ENCODE data around the gene ASB7. TPM values are rescaled to one million over a fixed set of nuclear protein-coding genes. Genes with fewer than 3 reads are reported as not detected.

Gene ASB7
- total and polyA plus RNA-seq, 2 experiments from 2014 or later = 10.3 to 17.5 TPM

- H3K4me3 ChIP-seq = no peak overlapping the region
- H4K20me1 ChIP-seq (ENCODE audit: insufficient read depth, poor library complexity, severe bottlenecking) = no peaks in the 10 kb centered on the region
- H3K9me3 ChIP-seq (ENCODE audit: low read depth) = no peaks in the 10 kb centered on the region
- no peaks in the 10 kb centered on the region for H3K36me3 ChIP-seq (replicated peaks; ENCODE audit: insufficient read depth, low read depth)
- H3K4me1 ChIP-seq (ENCODE audit: insufficient read depth) = no peaks in the 10 kb centered on the region
- H3K4me2 ChIP-seq = no peak overlapping the region
- no peaks in the 10 kb centered on the region for H3K27me3 ChIP-seq
- H3K9me2 ChIP-seq (replicated peaks; ENCODE audit: insufficient read depth) = no peaks in the 10 kb centered on the region
- H3K27ac ChIP-seq = no peak overlapping the region
- DNase-seq (ENCODE audit: low spot score) = no peak
- peaks cover 53% of the 10 kb centered on the region for H3K79me2 ChIP-seq
- WGBS (ENCODE audit: low lambda C conversion rate, missing lambda C conversion rate) = 98% methylated on average over 5 of the region's 5 CpGs
- TF ChIP-seq EZH2phosphoT487 (IDR thresholded peaks at IDR 0.05; ENCODE audit: low read depth, severe bottlenecking, unreplicated experiment) = no peak
- no peak for TF ChIP-seq EZH2 (IDR thresholded peaks at IDR 0.05; ENCODE audit: borderline replicate concordance)
- no peak for TF ChIP-seq CTCF (IDR thresholded peaks at IDR 0.05; ENCODE audit: poor library complexity)
- no peak overlapping the region for H2AFZ ChIP-seq
Observed at GRCh38 chr15:100645671-100646070, 43.3 kb downstream of the ASB7 start.

- H3K9me3 ChIP-seq (ENCODE audit: low read depth) = no peaks in the 10 kb centered on the region
- no peak overlapping the region for H3K4me2 ChIP-seq
- H3K9me2 ChIP-seq (replicated peaks; ENCODE audit: insufficient read depth) = no peaks in the 10 kb centered on the region
- 91% methylated on average over 8 of the region's 8 CpGs for WGBS (ENCODE audit: low lambda C conversion rate, missing lambda C conversion rate)
- H2AFZ ChIP-seq = no peak overlapping the region
- peaks cover 25% of the 10 kb centered on the region for H3K79me2 ChIP-seq
- no peaks in the 10 kb centered on the region for H3K36me3 ChIP-seq (replicated peaks; ENCODE audit: insufficient read depth, low read depth)
- no peaks in the 10 kb centered on the region for H3K27me3 ChIP-seq
- no peak for TF ChIP-seq EZH2 (IDR thresholded peaks at IDR 0.05; ENCODE audit: borderline replicate concordance)
- no peak for TF ChIP-seq CTCF (IDR thresholded peaks at IDR 0.05; ENCODE audit: poor library complexity)
- TF ChIP-seq EZH2phosphoT487 (IDR thresholded peaks at IDR 0.05; ENCODE audit: low read depth, severe bottlenecking, unreplicated experiment) = no peak
- DNase-seq (ENCODE audit: low spot score) = no peak
- H4K20me1 ChIP-seq (ENCODE audit: insufficient read depth, poor library complexity, severe bottlenecking) = no peaks in the 10 kb centered on the region
- H3K4me3 ChIP-seq = no peak overlapping the region
- no peaks in the 10 kb centered on the region for H3K4me1 ChIP-seq (ENCODE audit: insufficient read depth)
- no peak overlapping the region for H3K27ac ChIP-seq
Observed at GRCh38 chr15:100648951-100649350, 46.6 kb downstream of the ASB7 start.

- H3K9me2 ChIP-seq (replicated peaks; ENCODE audit: insufficient read depth) = no peaks in the 10 kb centered on the region
- no peaks in the 10 kb centered on the region for H3K27me3 ChIP-seq
- H3K4me3 ChIP-seq = no peak overlapping the region
- H3K4me2 ChIP-seq = no peak overlapping the region
- H3K36me3 ChIP-seq (replicated peaks; ENCODE audit: insufficient read depth, low read depth) = no peaks in the 10 kb centered on the region
- WGBS (ENCODE audit: low lambda C conversion rate, missing lambda C conversion rate) = 93% methylated on average over 1 of the region's 1 CpG
- TF ChIP-seq EZH2 (IDR thresholded peaks at IDR 0.05; ENCODE audit: borderline replicate concordance) (no peak), CTCF (IDR thresholded peaks at IDR 0.05; ENCODE audit: poor library complexity) (peak; percentile 31)
- no peak overlapping the region for H2AFZ ChIP-seq
- no peak for DNase-seq (ENCODE audit: low spot score)
- H3K79me2 ChIP-seq = peaks cover 10% of the 10 kb centered on the region
- H4K20me1 ChIP-seq (ENCODE audit: insufficient read depth, poor library complexity, severe bottlenecking) = no peaks in the 10 kb centered on the region
- no peaks in the 10 kb centered on the region for H3K4me1 ChIP-seq (ENCODE audit: insufficient read depth)
- H3K9me3 ChIP-seq (ENCODE audit: low read depth) = no peaks in the 10 kb centered on the region
- no peak overlapping the region for H3K27ac ChIP-seq
Observed at GRCh38 chr15:100650685-100651084, 48.3 kb downstream of the ASB7 start.

GRCh38 chr15:100651253-100651652, 48.9 kb downstream of the ASB7 start:
- DNase-seq (ENCODE audit: low spot score) = no peak
- peaks cover 4% of the 10 kb centered on the region for H3K79me2 ChIP-seq
- no peak overlapping the region for H2AFZ ChIP-seq
- no peak overlapping the region for H3K4me2 ChIP-seq
- TF ChIP-seq CTCF (IDR thresholded peaks at IDR 0.05; ENCODE audit: poor library complexity) (no peak), EZH2phosphoT487 (IDR thresholded peaks at IDR 0.05; ENCODE audit: low read depth, severe bottlenecking, unreplicated experiment) (no peak), EZH2 (IDR thresholded peaks at IDR 0.05; ENCODE audit: borderline replicate concordance) (no peak)
- H3K27ac ChIP-seq = no peak overlapping the region
- H3K4me1 ChIP-seq (ENCODE audit: insufficient read depth) = no peaks in the 10 kb centered on the region
- H3K9me3 ChIP-seq (ENCODE audit: low read depth) = no peaks in the 10 kb centered on the region
- no peaks in the 10 kb centered on the region for H3K27me3 ChIP-seq
- no peak overlapping the region for H3K4me3 ChIP-seq
- H3K9me2 ChIP-seq (replicated peaks; ENCODE audit: insufficient read depth) = no peaks in the 10 kb centered on the region
- no peaks in the 10 kb centered on the region for H4K20me1 ChIP-seq (ENCODE audit: insufficient read depth, poor library complexity, severe bottlenecking)
- 95% methylated on average over 5 of the region's 5 CpGs for WGBS (ENCODE audit: low lambda C conversion rate, missing lambda C conversion rate)
- H3K36me3 ChIP-seq (replicated peaks; ENCODE audit: insufficient read depth, low read depth) = no peaks in the 10 kb centered on the region

Measured in hepatocyte (in vitro differentiated cells).